GM12878 (cell line): ENCODE measurements around the gene TRIM25. TPM values are rescaled to one million over a fixed set of nuclear protein-coding genes. Genes with fewer than 3 reads are reported as not detected.

ENCODE experiments used
- BHLHE40 ChIP-seq, 2 experiments: fragments of 450-650 bp in 1 of 2; IDR thresholded peaks; 2 replicates each; pipeline ENCODE4 v1.6.1; 2011 to 2017; ENCODE audit warnings: low read depth in 2 of 2, borderline replicate concordance in 1 of 2, improper control_type of control experiment in 1 of 2, low read length in 1 of 2, mild to moderate bottlenecking in 1 of 2
- CEBPZ ChIP-seq: fragments of 150-350 bp; IDR thresholded peaks from 2 replicates; pipeline ENCODE4 v1.6.1; 2016; ENCODE audit warnings: low read depth, low read length
- CUX1 ChIP-seq: IDR thresholded peaks from 2 replicates; pipeline ENCODE4 v1.6.1; 2012; ENCODE audit warnings: improper control_type of control experiment, low read depth, low read length; ENCODE audit not compliant: insufficient replicate concordance
- GABPA ChIP-seq: IDR thresholded peaks from 2 replicates; pipeline ENCODE4 v1.6.1; 2014; ENCODE audit warnings: antibody characterized with exemption, low read depth, mild to moderate bottlenecking, inconsistent platforms
- SUPT20H ChIP-seq: IDR thresholded peaks from 2 replicates; pipeline ENCODE4 v1.6.1; 2011; ENCODE audit warnings: low read depth, mild to moderate bottlenecking, low read length, moderate library complexity, borderline replicate concordance; ENCODE audit not compliant: control insufficient read depth
- TCF7 ChIP-seq: IDR thresholded peaks from 2 replicates; pipeline ENCODE4 v1.6.1; 2014; ENCODE audit warnings: antibody characterized with exemption, borderline replicate concordance
- USF2 ChIP-seq: IDR thresholded peaks from 2 replicates; pipeline ENCODE4 v1.6.1; 2011; ENCODE audit warnings: low read depth, low read length, improper control_type of control experiment, borderline replicate concordance
- YBX1 ChIP-seq: fragments of 450-650 bp; IDR thresholded peaks from 2 replicates; pipeline ENCODE4 v1.6.1; 2016; ENCODE audit warnings: antibody characterized with exemption
- ZBTB11 ChIP-seq: fragments of 450-650 bp; formaldehyde crosslinking; IDR thresholded peaks from 2 replicates; pipeline ENCODE4 v1.5.0; 2022; ENCODE audit warnings: mild to moderate bottlenecking, missing genetic modification characterization
- ZNF24 ChIP-seq: fragments of 450-650 bp; IDR thresholded peaks from 2 replicates; pipeline ENCODE4 v1.6.1; 2017; ENCODE audit warnings: antibody characterized with exemption, mild to moderate bottlenecking
- polyA plus RNA-seq, 11 experiments: library from polyadenylated mRNA; depleted of rRNA in 4 of 11; unstranded in 6 of 11; stranded (reverse) in 5 of 11; fragments of >200 nt; fragmentation: Nextera tagmentation in 4 of 11; fragmentation: Illumina TruSeq in 1 of 11; extraction: Ambion mirVana in 4 of 11; extraction: Trizol in 1 of 11; gene quantifications; 1 replicate in 1 of 11; 2 replicates in 10 of 11; pipeline versions ENCODE4 v1.2.1 to v1.2.3, GENCODE V29; 2011 to 2016; ENCODE audit warnings: inconsistent platforms in 2 of 11, missing spikeins in 2 of 11, low read depth in 1 of 11
- total RNA-seq, 4 experiments: library from RNA; depleted of rRNA in 3 of 4; stranded (reverse); fragments of >200 nt in 3 of 4; fragmentation: Illumina TruSeq in 1 of 4; extraction: Trizol in 1 of 4; gene quantifications; 2 replicates each; pipeline versions ENCODE4 v1.2.1 to v1.2.3, GENCODE V29; 2013 to 2021

The TRIM25 gene
- total and polyA plus RNA-seq, 10 of the 15 experiments (the other 5 are each of a cell fraction or from before 2014, with no cell fraction given), result 10.5 to 123 (median 51.3) TPM

- TF ChIP-seq CUX1, result no peak
- no peak for TF ChIP-seq ZNF24
- TF ChIP-seq SUPT20H, result no peak
- no peak for TF ChIP-seq ZBTB11 (CRISPR knock-in tag)
- no peak for TF ChIP-seq YBX1
- TF ChIP-seq GABPA, result peak; percentile 20; the same call in 1 of the 2 replicates
- no peak for TF ChIP-seq CEBPZ
- TF ChIP-seq USF2, result peak; percentile 14; the same call in 1 of the 2 replicates
- peak; percentile 79 to 90 for TF ChIP-seq BHLHE40 (IDR thresholded peaks at IDR 0.05; ENCODE audit: borderline replicate concordance in 1 of 2, low read depth in 2 of 2, low read length in 1 of 2)
- TF ChIP-seq TCF7, result no peak
Measured at GRCh38 chr17:56960596-56961538, 47.0 kb upstream of the TRIM25 start, which contains the start of gene COIL (continued).
